IMR-90 (cell line): ENCODE results near the gene KAZN. TPM values are rescaled to one million over a fixed set of nuclear protein-coding genes. Genes with fewer than 3 reads are reported as not detected.

ENCODE experiments used
- ATAC-seq: fragments of 200-7000 bp; cut with Tn5 transposase; 2 replicates; pipeline ENCODE4 v1.9.1; 2020; ENCODE audit warnings: low read depth, mild to moderate bottlenecking, moderate library complexity
- BruUV-seq: library from RNA; stranded (reverse); fragments of 400-500 nt; replicated peaks from 2 replicates; lab custom pipeline; 2021; lab: Mats Ljungman, UMichigan
- CTCF ChIA-PET: fragments of 300-600 bp; formaldehyde crosslinking; extraction: SDS; loops from one replicate; lab custom pipeline; 2021; ENCODE audit warnings: antibody characterized with exemption; lab: Yijun Ruan, JAX
- POLR2A ChIA-PET: fragments of 300-600 bp; sonication (Branson Sonifier 250); formaldehyde crosslinking; loops from one replicate; lab custom pipeline; 2022; ENCODE audit warnings: antibody characterized with exemption; ENCODE audit not compliant: unreplicated experiment; lab: Charles Lee
- DNase-seq: peaks from one replicate; pipeline ENCODE4 v3.0.0; 2013
- H2AFZ ChIP-seq: replicated peaks from 2 replicates; pipeline ENCODE3; 2013; ENCODE audit warnings: low read length, mild to moderate bottlenecking; ENCODE audit not compliant: poor library complexity
- H2AK5ac ChIP-seq: 2 replicates; pipeline ENCODE4 v1.6.1; 2013; ENCODE audit warnings: low read depth, low read length, inconsistent platforms
- H2AK9ac ChIP-seq: replicated peaks from 2 replicates; pipeline ENCODE3; 2013; ENCODE audit warnings: mild to moderate bottlenecking, low read depth, low read length, moderate library complexity; ENCODE audit not compliant: poor library complexity
- H2BK120ac ChIP-seq: 2 replicates; pipeline ENCODE4 v1.6.1; 2013; ENCODE audit warnings: low read depth, low read length, inconsistent platforms
- H2BK15ac ChIP-seq: 3 replicates; pipeline ENCODE4 v1.6.1; 2013; ENCODE audit warnings: low read depth, low read length, inconsistent platforms
- H2BK20ac ChIP-seq: 2 replicates; pipeline ENCODE4 v1.6.1; 2013; ENCODE audit warnings: low read depth, mild to moderate bottlenecking, inconsistent platforms, low read length, moderate library complexity
- H2BK5ac ChIP-seq: 2 replicates; pipeline ENCODE4 v1.6.1; 2013; ENCODE audit warnings: mild to moderate bottlenecking, low read depth, low read length, inconsistent platforms; ENCODE audit not compliant: poor library complexity, severe bottlenecking
- H3K14ac ChIP-seq: replicated peaks from 2 replicates; pipeline ENCODE4 v1.6.1; 2013; ENCODE audit warnings: low read depth, low read length, inconsistent platforms
- H3K18ac ChIP-seq: 2 replicates; pipeline ENCODE4 v1.6.1; 2013; ENCODE audit warnings: low read depth, low read length, control low read depth
- H3K23ac ChIP-seq: 2 replicates; pipeline ENCODE4 v1.6.1; 2013; ENCODE audit warnings: low read depth, low read length, inconsistent platforms
- H3K27ac ChIP-seq: 2 replicates; pipeline ENCODE4 v1.5.1; 2013; ENCODE audit warnings: mild to moderate bottlenecking, control low read depth, low read length; ENCODE audit not compliant: insufficient read depth
- H3K27me3 ChIP-seq: 2 replicates; pipeline ENCODE4 v1.6.1; 2013; ENCODE audit warnings: low read length; ENCODE audit not compliant: control insufficient read depth, insufficient read depth
- H3K36me3 ChIP-seq: 2 replicates; pipeline ENCODE4 v1.6.1; 2013; ENCODE audit warnings: low read length, mixed read lengths; ENCODE audit not compliant: control insufficient read depth, insufficient read depth
- H3K4ac ChIP-seq: 2 replicates; pipeline ENCODE4 v1.6.1; 2013; ENCODE audit warnings: low read depth, low read length, inconsistent platforms
- H3K4me1 ChIP-seq: 2 replicates; pipeline ENCODE4 v1.6.1; 2013; ENCODE audit warnings: low read length, mixed read lengths; ENCODE audit not compliant: control insufficient read depth, insufficient read depth
- H3K4me2 ChIP-seq: 2 replicates; pipeline ENCODE4 v1.6.1; 2013; ENCODE audit warnings: low read depth, mild to moderate bottlenecking, control low read depth, low read length, moderate library complexity
- H3K4me3 ChIP-seq: 2 replicates; pipeline ENCODE4 v1.5.1; 2013; ENCODE audit warnings: low read depth, mild to moderate bottlenecking, control low read depth, low read length, moderate library complexity; ENCODE audit not compliant: insufficient read depth
- H3K56ac ChIP-seq: 2 replicates; pipeline ENCODE4 v1.6.1; 2013; ENCODE audit warnings: low read length, inconsistent platforms; ENCODE audit not compliant: insufficient read depth; ENCODE audit errors: extremely low read depth
- H3K79me1 ChIP-seq, 2 experiments: 2 replicates each; pipeline ENCODE4 v1.6.1; 2013; ENCODE audit warnings: low read length in 2 of 2, inconsistent platforms in 1 of 2, low read depth in 1 of 2
- H3K9ac ChIP-seq: 2 replicates; pipeline ENCODE4 v1.6.1; 2013; ENCODE audit warnings: low read depth, low read length, control low read depth
- H3K9me1 ChIP-seq: 2 replicates; pipeline ENCODE4 v1.6.1; 2013; ENCODE audit warnings: low read length, inconsistent platforms; ENCODE audit not compliant: insufficient read depth
- H3K9me3 ChIP-seq: 2 replicates; pipeline ENCODE4 v1.6.1; 2013; ENCODE audit warnings: low read length; ENCODE audit not compliant: control insufficient read depth, insufficient read depth
- H4K20me1 ChIP-seq: 2 replicates; pipeline ENCODE4 v1.6.1; 2013; ENCODE audit warnings: low read length, inconsistent platforms; ENCODE audit not compliant: insufficient read depth
- H4K5ac ChIP-seq: 2 replicates; pipeline ENCODE4 v1.6.1; 2013; ENCODE audit warnings: mild to moderate bottlenecking, low read depth, low read length, control low read depth
- H4K8ac ChIP-seq, 2 experiments: 2 replicates each; pipeline ENCODE4 v1.6.1; 2013; ENCODE audit warnings: low read depth in 2 of 2, low read length in 2 of 2, control low read depth in 1 of 2, inconsistent platforms in 1 of 2
- H4K91ac ChIP-seq: 2 replicates; pipeline ENCODE4 v1.6.1; 2013; ENCODE audit warnings: low read depth, low read length, inconsistent platforms; ENCODE audit not compliant: insufficient read depth
- WGBS, 2 experiments: methylation state at CpG; one replicate each; pipeline versions ENCODE4 v1.1.5 to v1.1.7; 2013; ENCODE audit warnings: missing lambda C conversion rate in 2 of 2; ENCODE audit not compliant: insufficient read length in 1 of 2; ENCODE audit errors: extremely low coverage in 2 of 2; 5-methylcytosine and 5-hydroxymethylcytosine counted together
- dilution Hi-C: fragments of 300-500 bp; cut with HindIII; formaldehyde crosslinking; loops from one replicate; pipeline ENCODE4 v1.14.3; 2018; ENCODE audit warnings: low sequenced_read_pairs; ENCODE audit not compliant: unreplicated experiment
- in situ Hi-C: fragments of 300-500 bp; cut with MboI; formaldehyde crosslinking; loops from 3 replicates; pipeline ENCODE4 v1.14.3; 2019; ENCODE audit warnings: low sequenced_read_pairs, inconsistent platforms, mixed read lengths
- intact Hi-C: fragments of 100-400 bp; cut with micrococcal nuclease; formaldehyde crosslinking; loops from 2 replicates; pipeline ENCODE4 v1.10.0; 2022
- polyA plus RNA-seq, 3 experiments: library from polyadenylated mRNA; depleted of rRNA; stranded (reverse); fragments of >200 nt; gene quantifications; 2 replicates each; pipeline ENCODE4 v1.2.3, GENCODE V29; 2012; ENCODE audit warnings: low replicate concordance in 1 of 3
- total RNA-seq: library from RNA; depleted of rRNA; stranded (reverse); fragments of >200 nt; gene quantifications from 2 replicates; pipeline ENCODE4 v1.2.3, GENCODE V29; 2012
- TF ChIP-seq, protein P1 (sequence below): fragments of 150-350 bp; IDR thresholded peaks from 2 replicates; pipeline ENCODE4 v1.6.1; 2016; ENCODE audit warnings: low read depth, mild to moderate bottlenecking, low read length, moderate library complexity, borderline replicate concordance
- TF ChIP-seq, protein P2 (sequence below): conservative IDR thresholded peaks from 2 replicates; pipeline ENCODE4 v1.5.1; 2012; ENCODE audit warnings: mild to moderate bottlenecking, low read depth, low read length, improper control_type of control experiment

Gene KAZN
- total and polyA plus RNA-seq, 2 of the 4 experiments (the other 2 are of a cell fraction): 5.2 to 10.5 TPM

GRCh38 chr1:14811573-14811972 lies 213.1 kb downstream of the KAZN start:
- no peak overlapping the region for H2BK5ac ChIP-seq
- H2AK5ac ChIP-seq: no peak overlapping the region
- no peaks in the 10 kb centered on the region for H3K79me1 ChIP-seq
- H2BK120ac ChIP-seq: no peak overlapping the region
- H2BK15ac ChIP-seq: no peak overlapping the region
- H3K56ac ChIP-seq: no peak overlapping the region
- H3K9me3 ChIP-seq: peaks cover 5% of the 10 kb centered on the region
- no peak overlapping the region for H3K23ac ChIP-seq
- H3K9me1 ChIP-seq: no peaks in the 10 kb centered on the region
- dilution Hi-C loops: no loop called here
- H3K27ac ChIP-seq: no peak overlapping the region
- no peak overlapping the region for H3K4me3 ChIP-seq
- H2AFZ ChIP-seq: no peak overlapping the region
- H4K8ac ChIP-seq: no peak overlapping the region
- BruUV-seq: no TSS peak
- no peak overlapping the region for H3K4me2 ChIP-seq
- H3K27me3 ChIP-seq: no peaks in the 10 kb centered on the region
- in situ Hi-C loops: no loop called here
- no peak overlapping the region for H3K14ac ChIP-seq
- H2AK9ac ChIP-seq: no peak overlapping the region
- no peak overlapping the region for H3K4ac ChIP-seq
- no peak overlapping the region for H4K5ac ChIP-seq
- CTCF ChIA-PET: no interaction called here
- no peak overlapping the region for H3K9ac ChIP-seq
- no peaks in the 10 kb centered on the region; the same call in 1 of the 2 replicates for H3K4me1 ChIP-seq
- POLR2A ChIA-PET: no interaction called here
- ATAC-seq (no peak), DNase-seq (no peak)
- H2BK20ac ChIP-seq: no peak overlapping the region
- TF ChIP-seq, protein P1, sequence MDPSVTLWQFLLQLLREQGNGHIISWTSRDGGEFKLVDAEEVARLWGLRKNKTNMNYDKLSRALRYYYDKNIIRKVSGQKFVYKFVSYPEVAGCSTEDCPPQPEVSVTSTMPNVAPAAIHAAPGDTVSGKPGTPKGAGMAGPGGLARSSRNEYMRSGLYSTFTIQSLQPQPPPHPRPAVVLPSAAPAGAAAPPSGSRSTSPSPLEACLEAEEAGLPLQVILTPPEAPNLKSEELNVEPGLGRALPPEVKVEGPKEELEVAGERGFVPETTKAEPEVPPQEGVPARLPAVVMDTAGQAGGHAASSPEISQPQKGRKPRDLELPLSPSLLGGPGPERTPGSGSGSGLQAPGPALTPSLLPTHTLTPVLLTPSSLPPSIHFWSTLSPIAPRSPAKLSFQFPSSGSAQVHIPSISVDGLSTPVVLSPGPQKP: no peak
- TF ChIP-seq, protein P2, sequence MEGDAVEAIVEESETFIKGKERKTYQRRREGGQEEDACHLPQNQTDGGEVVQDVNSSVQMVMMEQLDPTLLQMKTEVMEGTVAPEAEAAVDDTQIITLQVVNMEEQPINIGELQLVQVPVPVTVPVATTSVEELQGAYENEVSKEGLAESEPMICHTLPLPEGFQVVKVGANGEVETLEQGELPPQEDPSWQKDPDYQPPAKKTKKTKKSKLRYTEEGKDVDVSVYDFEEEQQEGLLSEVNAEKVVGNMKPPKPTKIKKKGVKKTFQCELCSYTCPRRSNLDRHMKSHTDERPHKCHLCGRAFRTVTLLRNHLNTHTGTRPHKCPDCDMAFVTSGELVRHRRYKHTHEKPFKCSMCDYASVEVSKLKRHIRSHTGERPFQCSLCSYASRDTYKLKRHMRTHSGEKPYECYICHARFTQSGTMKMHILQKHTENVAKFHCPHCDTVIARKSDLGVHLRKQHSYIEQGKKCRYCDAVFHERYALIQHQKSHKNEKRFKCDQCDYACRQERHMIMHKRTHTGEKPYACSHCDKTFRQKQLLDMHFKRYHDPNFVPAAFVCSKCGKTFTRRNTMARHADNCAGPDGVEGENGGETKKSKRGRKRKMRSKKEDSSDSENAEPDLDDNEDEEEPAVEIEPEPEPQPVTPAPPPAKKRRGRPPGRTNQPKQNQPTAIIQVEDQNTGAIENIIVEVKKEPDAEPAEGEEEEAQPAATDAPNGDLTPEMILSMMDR: no peak
- no peak overlapping the region for H3K18ac ChIP-seq
- intact Hi-C loops: no loop called here
- H4K91ac ChIP-seq: no peak overlapping the region
- no peaks in the 10 kb centered on the region for H4K20me1 ChIP-seq
- no CpG with 5 or more reads among the region's 3 CpGs for WGBS, 2 experiments
- H3K36me3 ChIP-seq: no peaks in the 10 kb centered on the region
